K562 (cell line): ENCODE data around the gene LAMC1. TPM values are rescaled to one million over a fixed set of nuclear protein-coding genes. Genes with fewer than 3 reads are reported as not detected.

Source experiments
- ATAC-seq: fragments of 200-7000 bp; cut with Tn5 transposase; 3 replicates; pipeline ENCODE4 v1.9.1; 2020; ENCODE audit warnings: moderate library complexity
- BruUV-seq: library from RNA; stranded (reverse); fragments of 400-500 nt; replicated peaks from 2 replicates; lab custom pipeline; 2021; lab: Mats Ljungman, UMichigan
- CTCF ChIA-PET: fragments of 300-600 bp; formaldehyde crosslinking; extraction: SDS; loops from one replicate; lab custom pipeline; 2021; ENCODE audit warnings: low intra/inter-chr PET ratio; lab: Yijun Ruan, JAX
- POLR2A ChIA-PET: fragments of 300-600, 350-650 bp; sonication (Branson Sonifier 250); formaldehyde crosslinking; extraction: SDS; loops from one replicate; lab custom pipeline; 2021; ENCODE audit warnings: antibody characterized with exemption, inconsistent platforms; lab: Yijun Ruan, JAX
- DNase-seq, 4 experiments: peaks; one replicate each; pipeline versions ENCODE4 v3.0.0 to v3.0.0-alpha.2; 2011 to 2018; ENCODE audit warnings: low spot score in 3 of 4, mixed read lengths in 3 of 4; ENCODE audit errors: extremely low read depth in 1 of 4
- FAIRE-seq: peaks from 2 replicates; lab custom pipeline; 2011; peaks lifted over from hg19 to GRCh38; lab: Jason Lieb, UNC
- H2AFZ ChIP-seq: 2 replicates; pipeline ENCODE4 v1.6.0; 2011; ENCODE audit warnings: low read depth, low read length, control low read depth, inconsistent platforms
- H3K27ac ChIP-seq: fragments of 200-600 bp; 3 replicates; pipeline ENCODE4 v1.8.0; 2011; ENCODE audit warnings: low read depth, mild to moderate bottlenecking, control low read depth, inconsistent platforms, low read length, moderate library complexity, mixed read lengths; ENCODE audit errors: extremely low read depth
- H3K27me3 ChIP-seq, 2 experiments: fragments of 300-600 bp in 1 of 2; 2 replicates in 1 of 2; 3 replicates in 1 of 2; pipeline versions ENCODE4 v1.6.0 to v1.8.0; 2011; ENCODE audit warnings: inconsistent platforms in 2 of 2, low read length in 2 of 2, mild to moderate bottlenecking in 1 of 2, mixed read lengths in 1 of 2, moderate library complexity in 1 of 2; ENCODE audit not compliant: control insufficient read depth in 2 of 2, insufficient read depth in 2 of 2
- H3K36me3 ChIP-seq: fragments of 300-600 bp; 3 replicates; pipeline ENCODE4 v1.8.0; 2011; ENCODE audit warnings: mild to moderate bottlenecking, low read length, inconsistent platforms; ENCODE audit not compliant: control insufficient read depth, insufficient read depth
- H3K4me1 ChIP-seq, 2 experiments: fragments of 200-600 bp in 1 of 2; replicated peaks in 1 of 2; 2 replicates in 1 of 2; 3 replicates in 1 of 2; pipeline versions ENCODE4 v1.5.1 to v1.8.0; 2011; ENCODE audit warnings: inconsistent platforms in 2 of 2, low read length in 2 of 2, mild to moderate bottlenecking in 1 of 2, mixed read lengths in 1 of 2, moderate library complexity in 1 of 2; ENCODE audit not compliant: control insufficient read depth in 2 of 2, insufficient read depth in 2 of 2
- H3K4me2 ChIP-seq: 2 replicates; pipeline ENCODE4 v1.6.1; 2011; ENCODE audit warnings: low read length, control low read depth, inconsistent platforms, mixed read lengths; ENCODE audit not compliant: insufficient read depth
- H3K4me3 ChIP-seq: fragments of 200-600 bp; sonication (generic), shearing (Covaris generic); 2 replicates; pipeline ENCODE4 v1.5.1; 2016; ENCODE audit warnings: control low read depth, inconsistent platforms
- H3K79me2 ChIP-seq: fragments of 200-600 bp; 3 replicates; pipeline ENCODE4 v1.8.0; 2011; ENCODE audit warnings: low read length, inconsistent platforms; ENCODE audit not compliant: control insufficient read depth, insufficient read depth
- H3K9ac ChIP-seq, 2 experiments: 2 replicates each; pipeline versions ENCODE4 v1.6.0 to v1.6.1; 2011; ENCODE audit warnings: low read depth in 2 of 2, low read length in 2 of 2, control low read depth in 1 of 2, inconsistent platforms in 1 of 2, mild to moderate bottlenecking in 1 of 2, mixed read lengths in 1 of 2; ENCODE audit not compliant: insufficient read depth in 1 of 2
- H3K9me1 ChIP-seq: one replicate; pipeline ENCODE4 v1.6.0; 2011; ENCODE audit warnings: inconsistent platforms, mild to moderate bottlenecking, low read length, moderate library complexity; ENCODE audit not compliant: control insufficient read depth, insufficient read depth
- H3K9me3 ChIP-seq: replicated peaks from 2 replicates; pipeline ENCODE4 v1.5.1; 2011; ENCODE audit warnings: low read depth, low read length, inconsistent platforms; ENCODE audit not compliant: control insufficient read depth, insufficient read depth
- H4K20me1 ChIP-seq: replicated peaks from 2 replicates; pipeline ENCODE4 v1.6.1; 2011; ENCODE audit warnings: low read length, inconsistent platforms, mixed read lengths; ENCODE audit not compliant: control insufficient read depth, insufficient read depth
- DNMT1 ChIP-seq: fragments of 450-650 bp; IDR thresholded peaks from 2 replicates; pipeline ENCODE4 v1.6.1; 2016; ENCODE audit warnings: antibody characterized with exemption, mild to moderate bottlenecking
- GTF2B ChIP-seq: IDR thresholded peaks from 2 replicates; pipeline ENCODE4 v1.6.1; 2011; ENCODE audit not compliant: insufficient read length; ENCODE audit errors: extremely low read depth
- KLF1 ChIP-seq: fragments of 450-650 bp; IDR thresholded peaks from 2 replicates; pipeline ENCODE4 v1.6.1; 2016; ENCODE audit warnings: missing genetic modification characterization, missing compliant biosample characterization
- MEF2D ChIP-seq: conservative IDR thresholded peaks from 2 replicates; pipeline ENCODE4 v1.6.1; 2016; ENCODE audit warnings: low read depth, missing genetic modification characterization, missing compliant biosample characterization
- PPARD ChIP-seq: fragments of 250-450 bp; sonication (Bioruptor Pico); IDR thresholded peaks from 2 replicates; pipeline ENCODE4 v1.8.0; 2022; ENCODE audit warnings: inconsistent platforms, mild to moderate bottlenecking, moderate library complexity
- PTBP1 ChIP-seq: fragments of 200-400 bp; formaldehyde crosslinking; IDR thresholded peaks from 2 replicates; pipeline ENCODE4 v1.6.1; 2017; ENCODE audit warnings: low read depth, low read length
- PTTG1 ChIP-seq: fragments of 450-650 bp; IDR thresholded peaks from 2 replicates; pipeline ENCODE4 v1.6.1; 2016; ENCODE audit warnings: low read depth, mild to moderate bottlenecking, missing genetic modification characterization, missing compliant biosample characterization
- RFX5 ChIP-seq: IDR thresholded peaks from 2 replicates; pipeline ENCODE4 v1.6.1; 2011; ENCODE audit warnings: low read depth, mild to moderate bottlenecking, improper control_type of control experiment, low read length
- SMARCA5 ChIP-seq: fragments of 450-650 bp; IDR thresholded peaks from 2 replicates; pipeline ENCODE4 v1.6.1; 2016
- SMARCC2 ChIP-seq: fragments of 450-650 bp; IDR thresholded peaks from 2 replicates; pipeline ENCODE4 v1.6.1; 2017; ENCODE audit warnings: antibody characterized with exemption, moderate library complexity, mild to moderate bottlenecking, low read depth
- SRSF1 ChIP-seq: fragments of 200-400 bp; formaldehyde crosslinking; IDR thresholded peaks from 2 replicates; pipeline ENCODE4 v1.6.1; 2017; ENCODE audit warnings: mild to moderate bottlenecking, low read depth, low read length, moderate library complexity
- STAG1 ChIP-seq: sonication (generic); formaldehyde crosslinking; IDR thresholded peaks from 2 replicates; pipeline ENCODE4 v1.5.0; 2020; ENCODE audit warnings: missing genetic modification reagents, borderline replicate concordance
- TOE1 ChIP-seq, 2 experiments: fragments of 450-650 bp in 1 of 2; sonication (generic) in 1 of 2; formaldehyde crosslinking in 1 of 2; IDR thresholded peaks; 2 replicates each; pipeline versions ENCODE4 v1.7.1 to v1.8.0; 2016 to 2022; ENCODE audit warnings: borderline replicate concordance in 2 of 2, mild to moderate bottlenecking in 2 of 2, antibody characterized with exemption in 1 of 2, inconsistent platforms in 1 of 2, low read depth in 1 of 2, missing genetic modification reagents in 1 of 2, moderate library complexity in 1 of 2
- ZC3H4 ChIP-seq: sonication (generic); formaldehyde crosslinking; IDR thresholded peaks from 2 replicates; pipeline ENCODE4 v1.9.0; 2021; ENCODE audit warnings: missing genetic modification reagents, borderline replicate concordance
- ZNF175 ChIP-seq: fragments of 200-800 bp; sonication (Bioruptor generic); IDR thresholded peaks from 2 replicates; pipeline ENCODE4 v1.6.1; 2016; ENCODE audit warnings: low read depth, mild to moderate bottlenecking, missing genetic modification characterization, missing compliant biosample characterization
- ZNF717 ChIP-seq: fragments of 250-450 bp; sonication (Bioruptor Pico); IDR thresholded peaks from 2 replicates; pipeline ENCODE4 v1.5.0; 2021
- WGBS: fragments of 100-300 bp; shearing (Covaris generic); methylation state at CpG from one replicate; pipeline ENCODE4 v1.1.6; 2016; ENCODE audit warnings: low coverage, mixed read lengths; ENCODE audit not compliant: insufficient coverage; ENCODE audit errors: missing lambda C conversion rate; 5-methylcytosine and 5-hydroxymethylcytosine counted together
- in situ Hi-C: fragments of 300-500 bp; cut with MboI; formaldehyde crosslinking; loops from 4 replicates; pipeline ENCODE4 v1.15.0; 2018; ENCODE audit warnings: inconsistent platforms, mixed read lengths
- intact Hi-C: fragments of 100-400 bp; cut with micrococcal nuclease; formaldehyde crosslinking; loops from 2 replicates; pipeline ENCODE4 v1.14.2; 2022
- polyA plus RNA-seq, 8 experiments: library from polyadenylated mRNA; depleted of rRNA in 4 of 8; stranded (reverse) in 5 of 8; unstranded in 3 of 8; fragments of >200 nt; fragmentation: Nextera tagmentation in 2 of 8; fragmentation: Illumina TruSeq in 1 of 8; extraction: Ambion mirVana in 2 of 8; extraction: Trizol in 1 of 8; gene quantifications; 2 replicates each; pipeline versions ENCODE4 v1.2.1 to v1.2.3, GENCODE V29; 2011 to 2014; ENCODE audit warnings: inconsistent platforms in 1 of 8, missing spikeins in 1 of 8
- total RNA-seq, 7 experiments: library from RNA; depleted of rRNA in 6 of 7; stranded (reverse); fragments of >200 nt in 6 of 7; fragmentation: Illumina TruSeq in 2 of 7; extraction: Trizol in 2 of 7; gene quantifications; 2 replicates each; pipeline versions ENCODE4 v1.2.1 to v1.2.3, GENCODE V29; 2011 to 2021; ENCODE audit warnings: low replicate concordance in 1 of 7
- TF ChIP-seq, protein P1 (sequence below), 2 experiments: fragments of 450-650 bp in 1 of 2; sonication (generic) in 1 of 2; formaldehyde crosslinking in 1 of 2; IDR thresholded peaks in 1 of 2; conservative IDR thresholded peaks in 1 of 2; 2 replicates each; pipeline versions ENCODE4 v1.6.1 to v1.8.1; 2016 to 2023; ENCODE audit warnings: mild to moderate bottlenecking in 2 of 2, moderate library complexity in 2 of 2, inconsistent platforms in 1 of 2, missing genetic modification reagents in 1 of 2
- TF ChIP-seq, protein P2 (sequence below): conservative IDR thresholded peaks from 2 replicates; pipeline ENCODE4 v1.6.1; 2011; ENCODE audit warnings: low read depth, mild to moderate bottlenecking, low read length; ENCODE audit not compliant: control insufficient read depth

Gene LAMC1
- total and polyA plus RNA-seq, 9 of the 15 experiments (the other 6 are each of a cell fraction or from before 2014, with no cell fraction given), result 0.07 to 0.71 (median 0.13) TPM; not detected in 2

DNA sequence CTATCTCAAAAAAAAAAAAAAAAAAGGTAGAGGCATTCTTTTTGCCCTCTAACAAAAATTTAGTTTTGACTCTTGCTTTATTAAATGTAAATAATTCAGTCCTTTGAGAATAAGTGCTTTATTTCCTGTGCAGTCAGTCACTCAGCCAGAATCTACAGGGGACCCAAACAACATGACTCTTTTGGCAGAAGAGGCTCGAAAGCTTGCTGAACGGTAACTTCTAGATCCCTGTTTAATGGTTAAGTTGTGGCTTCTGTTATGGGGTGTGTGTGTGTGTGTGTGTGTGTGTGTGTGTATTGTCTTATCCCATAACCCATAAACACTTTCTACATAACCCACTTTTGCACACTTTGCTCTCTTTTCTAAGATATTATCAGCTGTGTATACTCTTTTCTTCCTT is 107.9 kb downstream of the LAMC1 start:
- H4K20me1 ChIP-seq, result no peaks in the 10 kb centered on the region
- H3K9ac ChIP-seq, result no peak overlapping the region
- no peak for ATAC-seq
- no peak overlapping the region for H2AFZ ChIP-seq
- H3K79me2 ChIP-seq, result no peaks in the 10 kb centered on the region
- H3K27me3 ChIP-seq, result peaks cover 6 to 25% of the 10 kb centered on the region in 2 experiments
- TF ChIP-seq TOE1 (IDR thresholded peaks at IDR 0.05; ENCODE audit: borderline replicate concordance) (no peak), TOE1 (CRISPR knock-in tag; IDR thresholded peaks at IDR 0.05; ENCODE audit: borderline replicate concordance, low read depth) (no peak), ZNF717 (no peak), GTF2B (no peak), PPARD (no peak), DNMT1 (no peak), KLF1 (tag) (no peak), ZNF175 (CRISPR knock-in tag) (no peak), MEF2D (no peak), RFX5 (no peak), STAG1 (CRISPR knock-in tag) (no peak), PTBP1 (no peak), ZC3H4 (CRISPR knock-in tag) (no peak), PTTG1 (tag) (no peak), SRSF1 (no peak), SMARCA5 (no peak), SMARCC2 (no peak)
- TF ChIP-seq, protein P1, sequence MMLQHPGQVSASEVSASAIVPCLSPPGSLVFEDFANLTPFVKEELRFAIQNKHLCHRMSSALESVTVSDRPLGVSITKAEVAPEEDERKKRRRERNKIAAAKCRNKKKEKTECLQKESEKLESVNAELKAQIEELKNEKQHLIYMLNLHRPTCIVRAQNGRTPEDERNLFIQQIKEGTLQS (IDR thresholded peaks at IDR 0.05), result no peak
- TF ChIP-seq, protein P1 (CRISPR knock-in tag; conservative IDR thresholded peaks at IDR 0.05), result no peak
- TF ChIP-seq, protein P2, sequence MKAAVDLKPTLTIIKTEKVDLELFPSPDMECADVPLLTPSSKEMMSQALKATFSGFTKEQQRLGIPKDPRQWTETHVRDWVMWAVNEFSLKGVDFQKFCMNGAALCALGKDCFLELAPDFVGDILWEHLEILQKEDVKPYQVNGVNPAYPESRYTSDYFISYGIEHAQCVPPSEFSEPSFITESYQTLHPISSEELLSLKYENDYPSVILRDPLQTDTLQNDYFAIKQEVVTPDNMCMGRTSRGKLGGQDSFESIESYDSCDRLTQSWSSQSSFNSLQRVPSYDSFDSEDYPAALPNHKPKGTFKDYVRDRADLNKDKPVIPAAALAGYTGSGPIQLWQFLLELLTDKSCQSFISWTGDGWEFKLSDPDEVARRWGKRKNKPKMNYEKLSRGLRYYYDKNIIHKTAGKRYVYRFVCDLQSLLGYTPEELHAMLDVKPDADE, result no peak
- peak; percentile 44 for FAIRE-seq
- H3K27ac ChIP-seq, result no peak overlapping the region
- 0% methylated on average over 2 of the region's 2 CpGs for WGBS
- H3K4me2 ChIP-seq, result no peak overlapping the region
- H3K4me3 ChIP-seq, result no peak overlapping the region
- DNase-seq, result no peak
- H3K36me3 ChIP-seq, result no peaks in the 10 kb centered on the region
- H3K9me1 ChIP-seq, result no peaks in the 10 kb centered on the region
- in situ Hi-C loops (no loop called here), intact Hi-C loops (no loop called here)
- CTCF ChIA-PET, result no interaction called here
- H3K4me1 ChIP-seq, result no peaks in the 10 kb centered on the region
- H3K9me3 ChIP-seq, result no peaks in the 10 kb centered on the region
- POLR2A ChIA-PET, result no interaction called here
- BruUV-seq, result no TSS peak
